NOMO-1 treated with DMSO at 0.1 percent for 48 hours (cell line): Measurements from ENCODE around the gene GRM4.

Source experiments
- DNase-seq: peaks from one replicate; lab custom pipeline; 2025; ENCODE audit not compliant: unreplicated experiment; lab: John Stamatoyannopoulos, UW

GRM4 gene

GRCh38 chr6:34110610-34111009 lies 35.3 kb downstream of the GRM4 start:
- no peak for DNase-seq

GRCh38 chr6:34108176-34108575 lies 37.7 kb downstream of the GRM4 start:
- no peak for DNase-seq

GRCh38 chr6:34106900-34107299 lies 39.0 kb downstream of the GRM4 start:
- DNase-seq = no peak

GRCh38 chr6:34106421-34106820 lies 39.5 kb downstream of the GRM4 start:
- no peak for DNase-seq

GRCh38 chr6:34104628-34105027 lies 41.3 kb downstream of the GRM4 start:
- no peak for DNase-seq

- no peak for DNase-seq
These were observed 41.7 kb downstream of the GRM4 start for GRCh38 chr6:34104186-34104585.

GRCh38 chr6:34103321-34103720 lies 42.6 kb downstream of the GRM4 start:
- no peak for DNase-seq

GRCh38 chr6:34102696-34103095 lies 43.2 kb downstream of the GRM4 start:
- no peak for DNase-seq

- DNase-seq = no peak
These were observed 43.7 kb downstream of the GRM4 start for GRCh38 chr6:34102099-34102656.

GRCh38 chr6:34100788-34101187 lies 45.1 kb downstream of the GRM4 start:
- DNase-seq = no peak

GRCh38 chr6:34099878-34100277 lies 46.0 kb downstream of the GRM4 start:
- no peak for DNase-seq

- no peak for DNase-seq
These were observed 47.6 kb downstream of the GRM4 start for GRCh38 chr6:34098045-34098936.

- no peak for DNase-seq
These were observed 49.1 kb downstream of the GRM4 start for GRCh38 chr6:34096814-34097213.

GRCh38 chr6:34096193-34096592 lies 49.7 kb downstream of the GRM4 start:
- no peak for DNase-seq

GRCh38 chr6:34095741-34096140 lies 50.1 kb downstream of the GRM4 start:
- DNase-seq = no peak

- no peak for DNase-seq
These were observed 50.8 kb downstream of the GRM4 start for GRCh38 chr6:34095136-34095505.

- no peak for DNase-seq
These were observed 51.3 kb downstream of the GRM4 start for GRCh38 chr6:34094474-34095135.

- no peak for DNase-seq
These were observed 51.9 kb downstream of the GRM4 start for GRCh38 chr6:34093854-34094430.

- DNase-seq = no peak
These were observed 52.7 kb downstream of the GRM4 start for GRCh38 chr6:34093206-34093605.

- DNase-seq = no peak
These were observed 53.3 kb downstream of the GRM4 start for GRCh38 chr6:34092631-34093030.

GRCh38 chr6:34090935-34091334 lies 55.0 kb downstream of the GRM4 start:
- no peak for DNase-seq

GRCh38 chr6:34090529-34090928 lies 55.4 kb downstream of the GRM4 start:
- no peak for DNase-seq
